GM21786 (cell line): ENCODE results near the gene SHPK.

Experiments used
- ATAC-seq: cut with Tn5 transposase; IDR thresholded peaks from one replicate; pipeline ENCODE4 v1.9.1; 2021; ENCODE audit not compliant: unreplicated experiment

SHPK gene, protein sequence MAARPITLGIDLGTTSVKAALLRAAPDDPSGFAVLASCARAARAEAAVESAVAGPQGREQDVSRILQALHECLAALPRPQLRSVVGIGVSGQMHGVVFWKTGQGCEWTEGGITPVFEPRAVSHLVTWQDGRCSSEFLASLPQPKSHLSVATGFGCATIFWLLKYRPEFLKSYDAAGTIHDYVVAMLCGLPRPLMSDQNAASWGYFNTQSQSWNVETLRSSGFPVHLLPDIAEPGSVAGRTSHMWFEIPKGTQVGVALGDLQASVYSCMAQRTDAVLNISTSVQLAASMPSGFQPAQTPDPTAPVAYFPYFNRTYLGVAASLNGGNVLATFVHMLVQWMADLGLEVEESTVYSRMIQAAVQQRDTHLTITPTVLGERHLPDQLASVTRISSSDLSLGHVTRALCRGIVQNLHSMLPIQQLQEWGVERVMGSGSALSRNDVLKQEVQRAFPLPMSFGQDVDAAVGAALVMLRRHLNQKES

GRCh38 chr17:3636154-3636907, at the start of gene SHPK, which contains the start of gene CTNS:
Gene SHPK (minus strand): TSS chr17:3636250. CDS start chr17:3636219, 31 bp downstream.
Gene CTNS (plus strand): TSS chr17:3636760. CDS start chr17:3640207, 3,447 bp downstream.
- peak; percentile 94 for ATAC-seq

DNA sequence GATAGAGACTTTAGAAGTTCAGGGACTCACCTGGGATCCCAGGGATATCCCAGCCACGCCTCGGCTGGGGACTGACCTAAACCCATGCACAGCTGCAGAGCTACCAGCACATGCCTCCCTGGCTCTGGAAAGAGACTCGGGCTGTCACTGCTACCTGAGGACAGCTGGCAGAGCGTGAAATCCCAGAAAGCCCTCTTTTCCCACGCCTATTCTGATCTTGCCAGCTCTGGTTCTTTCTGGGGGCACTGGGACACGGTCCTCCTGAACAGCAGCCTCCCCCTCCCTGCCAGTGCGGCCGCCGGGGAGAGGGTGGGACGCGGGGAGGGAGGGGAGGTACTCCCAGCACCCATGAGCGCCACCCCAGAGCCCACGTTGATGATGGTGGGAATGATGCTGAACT, 49.1 kb upstream of the SHPK start:
- no peak for ATAC-seq

DNA sequence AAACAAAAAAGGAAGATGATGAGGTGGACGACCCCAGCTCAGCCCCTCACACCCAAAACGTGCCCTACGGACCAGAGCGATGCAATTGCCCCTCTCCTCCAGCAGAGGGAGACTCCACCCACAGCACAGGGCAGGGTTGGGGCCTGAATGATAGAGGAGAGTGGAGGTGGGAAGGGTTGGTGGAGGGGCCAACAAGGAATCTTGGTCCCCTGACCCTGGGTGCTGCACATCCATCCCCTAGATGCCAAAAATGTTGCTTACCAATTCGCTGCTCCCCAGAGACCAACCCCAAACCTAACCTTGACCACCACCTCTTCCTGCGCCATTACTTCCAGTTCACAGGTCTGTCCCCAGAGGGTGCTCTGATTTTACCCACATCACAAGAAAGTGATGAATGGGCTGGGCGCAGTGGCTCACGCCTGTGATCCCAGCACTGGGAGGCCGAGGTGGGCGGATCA, 47.0 kb upstream of the SHPK start:
- ATAC-seq: no peak

- no peak for ATAC-seq
Measured at GRCh38 chr17:3682033-3682432, 46.0 kb upstream of the SHPK start.

- ATAC-seq: no peak
Measured at GRCh38 chr17:3681565-3681964, 45.5 kb upstream of the SHPK start.

DNA sequence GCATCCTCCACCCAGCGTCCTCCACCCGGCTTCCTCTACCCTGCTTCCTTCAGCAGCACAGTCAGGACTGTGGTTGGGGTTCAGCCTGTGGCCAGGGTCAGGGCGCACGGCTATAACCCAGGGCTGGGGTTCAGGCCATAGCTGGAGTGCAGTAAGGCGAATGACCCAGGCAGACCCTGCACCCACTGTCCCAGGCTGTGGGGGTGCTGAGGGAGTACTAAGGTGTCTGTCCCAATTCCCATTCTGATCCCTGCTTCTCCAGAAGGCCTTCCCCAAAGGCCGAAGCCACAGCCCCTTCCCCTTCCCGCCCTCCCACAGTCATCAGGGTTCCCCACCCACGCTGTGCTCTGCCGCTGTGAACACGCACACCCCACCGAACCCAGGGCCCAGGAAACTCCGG, 45.0 kb upstream of the SHPK start:
- ATAC-seq: no peak

- ATAC-seq: no peak
Measured at GRCh38 chr17:3679531-3680126, 43.6 kb upstream of the SHPK start.

GRCh38 chr17:3678821-3679530, 42.9 kb upstream of the SHPK start:
- ATAC-seq: no peak

- ATAC-seq: no peak
Measured at GRCh38 chr17:3678095-3678820, 42.2 kb upstream of the SHPK start.

GRCh38 chr17:3675886-3676285, 39.8 kb upstream of the SHPK start:
- ATAC-seq: no peak

DNA sequence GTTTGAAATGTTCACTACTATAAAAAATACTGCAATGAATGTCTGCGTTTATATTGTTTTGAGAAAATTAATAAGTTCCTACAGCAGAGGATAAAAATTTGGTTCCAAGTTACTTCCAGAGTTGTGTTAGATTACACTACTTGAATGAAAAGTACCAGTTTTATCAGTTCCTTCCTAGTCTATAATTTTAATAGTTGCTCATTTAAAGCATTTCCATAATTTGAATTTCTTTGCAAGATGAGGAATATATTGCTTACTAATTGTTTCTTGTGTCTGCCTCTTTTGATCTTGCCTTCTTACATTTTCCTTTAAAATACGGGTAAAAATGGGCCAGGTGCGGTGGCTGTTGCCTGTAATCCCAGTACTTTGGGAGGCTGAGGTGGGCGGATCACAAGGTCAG, 36.5 kb upstream of the SHPK start:
- ATAC-seq: no peak

DNA sequence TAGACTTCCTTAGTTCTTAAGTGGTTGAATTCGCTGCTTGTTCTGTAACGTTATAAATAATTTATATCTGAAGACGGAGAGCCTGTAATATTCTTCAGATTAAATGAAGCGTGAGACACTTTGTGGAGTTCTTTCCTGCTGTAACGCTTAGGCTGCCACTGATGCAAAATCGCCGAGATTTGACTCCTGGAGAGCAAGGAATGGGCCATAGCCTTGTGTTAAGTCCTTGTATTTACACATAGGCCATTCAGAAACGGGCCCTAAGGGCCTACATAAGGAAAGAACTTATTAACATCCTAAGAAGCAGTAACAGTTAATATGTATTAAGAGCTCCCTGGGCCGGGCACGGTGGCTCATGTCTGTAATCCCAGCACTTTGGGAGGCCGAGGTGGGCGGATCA, 33.5 kb upstream of the SHPK start:
- ATAC-seq: no peak

DNA sequence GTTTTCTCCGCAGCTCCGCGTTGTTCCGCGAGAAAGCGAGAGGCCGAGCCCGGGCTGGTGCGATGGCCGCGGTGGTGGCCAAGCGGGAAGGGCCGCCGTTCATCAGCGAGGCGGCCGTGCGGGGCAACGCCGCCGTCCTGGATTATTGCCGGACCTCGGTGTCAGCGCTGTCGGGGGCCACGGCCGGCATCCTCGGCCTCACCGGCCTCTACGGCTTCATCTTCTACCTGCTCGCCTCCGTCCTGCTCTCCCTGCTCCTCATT, 33.0 kb upstream of the SHPK start:
- ATAC-seq: no peak

DNA sequence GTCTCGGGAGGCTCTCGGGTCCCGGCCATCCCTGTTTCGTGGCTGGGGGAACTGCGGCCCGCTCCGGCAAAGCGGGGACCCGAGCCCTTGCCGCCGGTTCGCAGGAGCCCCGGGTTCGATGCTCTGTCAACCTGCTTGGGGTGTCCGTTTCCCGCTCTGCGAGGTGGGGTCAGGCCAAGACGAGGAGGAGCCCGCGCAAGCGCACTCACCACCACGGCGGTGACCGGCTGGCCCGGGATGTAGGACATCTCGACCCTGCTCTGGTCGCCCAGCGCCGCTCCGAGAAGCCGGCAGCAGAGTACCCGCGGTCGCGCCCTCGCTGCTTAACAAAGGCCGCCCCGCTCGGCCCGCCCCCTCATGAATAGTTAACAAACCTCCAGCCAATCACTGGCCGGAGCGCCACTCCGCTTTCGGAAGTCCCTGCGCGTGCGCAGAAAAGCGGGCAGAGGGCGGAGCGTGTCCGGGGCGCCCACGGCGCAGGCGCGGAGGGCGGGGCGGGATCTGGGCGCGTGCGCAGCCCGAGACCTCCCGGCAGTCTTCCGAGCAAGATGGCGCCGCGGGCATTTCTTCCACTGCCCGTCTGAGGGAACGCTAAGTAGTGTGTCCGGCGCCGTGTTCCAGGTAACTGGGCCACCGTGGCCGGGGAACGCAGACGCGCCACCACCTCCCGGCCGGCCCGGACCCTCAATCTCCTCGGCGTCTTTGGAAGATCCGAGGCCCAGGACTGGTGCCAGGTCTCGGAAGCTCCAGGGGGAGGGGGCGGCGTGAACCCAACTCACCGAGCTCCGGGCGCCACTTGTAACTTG, 32.4 kb upstream of the SHPK start, which contains the start of the genes EMC6 and TAX1BP3:
TSS of gene EMC6 (plus strand) at position 534 of the 806 bp plus-strand sequence. CDS start 335 bp downstream, outside the sequence.
TSS of gene TAX1BP3 (minus strand) at position 300 of the 806 bp plus-strand sequence. CDS start at position 248, 52 bp downstream.
- ATAC-seq: peak; percentile 94

DNA sequence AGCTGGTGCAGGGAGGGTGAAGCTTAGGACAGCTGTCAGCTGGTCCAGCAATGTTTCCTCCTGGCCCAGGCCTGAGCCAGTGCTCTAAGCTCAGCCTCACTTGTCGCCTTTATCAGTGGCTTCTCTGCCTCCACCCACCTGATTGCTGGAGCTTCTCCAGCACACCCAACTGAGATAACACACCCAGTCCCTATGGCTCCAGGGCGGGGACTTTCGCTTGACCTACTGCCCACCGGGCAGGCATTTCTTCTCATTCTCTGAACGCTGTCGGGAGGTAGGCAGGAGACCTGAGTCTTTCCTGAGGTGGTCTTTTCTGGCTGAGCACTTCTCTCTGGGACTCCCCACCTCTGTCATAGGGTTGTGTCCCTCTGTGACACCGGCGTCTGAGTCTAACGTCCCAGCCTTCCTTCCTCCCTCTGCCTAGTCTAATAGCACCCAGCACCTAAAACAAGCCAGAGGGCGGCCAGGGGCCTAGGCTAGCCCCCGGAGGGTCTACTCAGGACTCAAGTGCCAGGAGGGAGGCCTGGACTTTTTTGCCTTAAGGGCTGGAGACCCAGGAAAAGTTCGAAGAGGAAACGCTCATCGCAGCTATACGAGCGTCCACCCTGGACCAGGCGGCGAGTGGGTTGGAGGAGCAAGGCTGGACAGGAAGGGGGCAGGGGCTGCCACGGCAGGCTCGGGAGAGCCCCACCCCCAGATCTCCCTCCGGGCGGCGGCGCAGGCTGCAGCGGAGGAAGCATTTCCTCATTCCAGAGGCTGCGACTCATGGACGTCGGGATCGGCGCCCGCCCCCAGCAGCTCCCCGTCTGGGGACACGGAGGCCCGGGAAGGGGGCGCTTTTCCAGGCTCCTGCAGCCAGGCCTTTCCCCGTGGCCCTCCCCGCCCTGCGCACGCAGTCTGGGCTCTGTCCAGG, 31.6 kb upstream of the SHPK start:
- peak; percentile 9 for ATAC-seq

DNA sequence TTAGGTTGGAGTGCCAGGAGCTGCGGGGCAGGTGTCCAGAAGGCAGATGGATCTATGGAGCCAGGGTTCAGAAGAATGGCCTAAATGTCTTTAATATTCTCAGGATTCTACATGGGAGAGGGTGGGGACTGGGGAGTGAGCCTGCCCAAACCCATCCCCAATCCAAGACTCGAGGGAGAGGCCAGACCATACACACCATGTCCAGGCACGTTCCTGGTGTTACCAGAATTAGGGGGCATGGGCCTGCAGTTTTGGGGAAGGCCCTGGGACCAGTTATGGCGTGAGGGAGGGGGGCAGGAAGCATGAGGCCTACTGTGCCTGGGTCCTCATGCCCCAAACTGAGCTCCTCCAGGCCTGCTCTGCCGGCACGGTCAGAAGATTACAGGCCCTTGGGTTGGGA, 30.5 kb upstream of the SHPK start:
- no peak for ATAC-seq

DNA sequence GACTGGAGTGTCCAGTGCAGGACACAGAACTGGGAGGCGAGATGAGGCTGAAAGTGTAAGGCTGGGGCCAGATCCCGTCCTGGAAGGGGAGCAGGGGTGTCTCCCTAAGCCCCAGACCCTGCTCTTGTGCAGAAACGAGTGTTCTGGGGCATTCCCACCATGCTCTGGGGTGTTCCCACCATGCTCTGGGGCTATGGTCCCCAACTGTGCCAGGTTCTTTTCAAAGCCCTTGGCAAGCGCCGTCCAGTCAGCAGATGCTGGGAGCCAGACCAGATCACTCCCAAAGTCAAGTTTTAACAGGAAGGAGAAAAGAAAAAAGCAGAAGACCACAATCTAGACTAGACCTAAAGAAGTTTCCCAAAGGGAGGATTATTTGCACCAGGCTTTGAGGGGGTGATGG, 29.8 kb upstream of the SHPK start:
- no peak for ATAC-seq
